Heart right ventricle (tissue), 16 donors: ENCODE measurements around the gene RGS9BP. TPM values are rescaled to one million over a fixed set of nuclear protein-coding genes. Genes with fewer than 3 reads are reported as not detected.

Experiments
- ATAC-seq, 8 donors: fragments of 200-7000 bp; cut with Tn5 transposase; one replicate each; pipeline ENCODE4 v1.9.1; 2020; ENCODE audit warnings: mild to moderate bottlenecking in 8 of 8, moderate library complexity in 8 of 8, moderate number of reproducible peaks in 1 of 8
- DNase-seq, 2 donors: peaks; one replicate each; pipeline ENCODE4 v3.0.0-alpha.2; 2020
- H3K27ac ChIP-seq, 10 donors: fragments of 200-600 bp; sonication (generic) in 2 of 10; one replicate each; pipeline versions ENCODE4 v1.5.0 to v1.8.0; 2020 to 2022; ENCODE audit warnings: mild to moderate bottlenecking in 3 of 10
- H3K27me3 ChIP-seq, 7 donors: fragments of 200-600 bp; one replicate each; pipeline ENCODE4 v1.8.0; 2021 to 2022; ENCODE audit warnings: mild to moderate bottlenecking in 2 of 7
- H3K36me3 ChIP-seq, 9 donors: fragments of 200-600 bp; sonication (generic) in 1 of 9; one replicate each; pipeline versions ENCODE4 v1.5.0 to v1.8.0; 2020 to 2022; ENCODE audit warnings: mild to moderate bottlenecking in 2 of 9
- H3K4me1 ChIP-seq, 9 donors: fragments of 200-600 bp; sonication (generic) in 1 of 9; one replicate each; pipeline versions ENCODE4 v1.5.0 to v1.8.0; 2020 to 2022; ENCODE audit warnings: mild to moderate bottlenecking in 4 of 9
- H3K4me3 ChIP-seq, 10 donors: fragments of 200-600 bp; sonication (generic) in 2 of 10; one replicate each; pipeline versions ENCODE4 v1.5.0 to v1.8.0; 2020 to 2022; ENCODE audit warnings: mild to moderate bottlenecking in 7 of 10, moderate library complexity in 2 of 10
- H3K9me3 ChIP-seq, 11 donors: fragments of 200-600 bp in 10 of 11; sonication (generic) in 2 of 11; one replicate each; pipeline versions ENCODE4 v1.5.0 to v1.8.0; 2013 to 2022; ENCODE audit warnings: mild to moderate bottlenecking in 2 of 11, control low read depth in 1 of 11, moderate library complexity in 1 of 11
- WGBS, 2 donors: extraction: QIAGEN DNeasy Blood & Tissue Kit; methylation state at CpG; one replicate each; pipeline ENCODE4 v1.1.7; 2013; ENCODE audit warnings: inconsistent platforms in 1 of 2; 5-methylcytosine and 5-hydroxymethylcytosine counted together
- intact Hi-C, 10 donors: fragments of 100-400 bp; cut with DNase I; formaldehyde crosslinking; loops; one replicate each; pipeline versions ENCODE4 v1.11.1 to v1.14.2; 2022
- long read RNA-seq, 3 donors: library from polyadenylated mRNA; unstranded; transcript quantifications; one replicate each; pipeline ENCODE4 v2.0.0, GENCODE V29; 2020 to 2021
- polyA plus RNA-seq, 2 donors: library from polyadenylated mRNA; stranded (reverse); fragments of 200-250 nt; gene quantifications; one replicate each; pipeline ENCODE4 v1.2.3, GENCODE V29; 2013
- total RNA-seq, 10 donors: library from RNA; stranded (reverse); fragmentation: NEBNext Ultra II Directional in 3 of 10; extraction: Animal tissue kit (Norgen Biotek cat#: 25700) in 3 of 10; gene quantifications; one replicate each; pipeline versions ENCODE4 v1.2.1 to v1.2.4, GENCODE V29; 2021 to 2023
- TF ChIP-seq, protein P1 (sequence below), 9 donors: fragments of 200-600 bp; sonication (generic) in 2 of 9; IDR thresholded peaks; one replicate each; pipeline versions ENCODE4 v1.5.0 to v1.8.0; 2021 to 2022; ENCODE audit warnings: antibody characterized with exemption in 9 of 9, mild to moderate bottlenecking in 5 of 9, moderate library complexity in 1 of 9
- donor health status: Arrhythmogenic right ventricular cardiomyopathy.
- donor health status: ischemic (EF 13 %, LVEDD 7.1; RV severe dilation, severe dysfunction).
- donor health status: healthy with polysubstance abuse.
- donor health status: DM: no; HTN: yes; CAD: no.
- donor health status: DM: no; HTN: no; CAD: no.
- donor health status: ischemic (EF 25% LVEDD 6.9; RV normal size, moderate dysfunction).
- donor health status: ischemic (EF 25% LVEDD 5.7; RV mildly dilated, moderate dysfunction).
- donor health status: healthy.
- donor health status: DM: yes; HTN: yes; CAD: no.
- donor health status: Ischemic cardiomyopathy.
- donor health status: ischemic (EF 35%, LVEDD 5.7; RV mildly dilated, moderate dysfunction).
- donor health status: nonischemic (EF 11% LVEDD 7.7; RV severe dilation, severe dysfunction).
- donor health status: DM: yes; HTN: yes; CAD: no.
- donor health status: PGD.
- donor health status: ischemic (EF 29% LVEDD 5.4; RV normal size, mild dysfunction).
- donor health status: nonischemic (EF 23%, LVEDD 6.1; RV moderate dilation, normal function).

RGS9BP gene, protein sequence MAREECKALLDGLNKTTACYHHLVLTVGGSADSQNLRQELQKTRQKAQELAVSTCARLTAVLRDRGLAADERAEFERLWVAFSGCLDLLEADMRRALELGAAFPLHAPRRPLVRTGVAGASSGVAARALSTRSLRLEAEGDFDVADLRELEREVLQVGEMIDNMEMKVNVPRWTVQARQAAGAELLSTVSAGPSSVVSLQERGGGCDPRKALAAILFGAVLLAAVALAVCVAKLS
- total RNA-seq (10 to 100 TPM in 1 of 10 donors, 1 to 10 TPM in 9; 1.7 to 13.5 (median 4.8) TPM), polyA plus RNA-seq (1 to 10 TPM in 1 of 2 donors, under 1 TPM in 1; 0.43 to 2.6 TPM)
- long read RNA-seq, donor 1, transcript RGS9BP-201 (1 exons, 2,894 nt), result major isoform, 12 of 12 reads
- long read RNA-seq, donor 1, partial matches to known transcripts, result 0 of 12 reads
- long read RNA-seq, donor 1, other reads (novel, unspliced or antisense), result 0 of 12 reads
- long read RNA-seq, donor 2, transcript RGS9BP-201 (1 exons, 2,894 nt), result major isoform, 25 of 25 reads
- long read RNA-seq, donor 2, partial matches to known transcripts, result 0 of 25 reads
- long read RNA-seq, donor 2, other reads (novel, unspliced or antisense), result 0 of 25 reads
- long read RNA-seq, donor 3, transcript RGS9BP-201 (1 exons, 2,894 nt), result major isoform, 46 of 48 reads
- long read RNA-seq, donor 3, partial matches to known transcripts, result 0 of 48 reads
- long read RNA-seq, donor 3, other reads (novel, unspliced or antisense), result 2 of 48 reads

DNA sequence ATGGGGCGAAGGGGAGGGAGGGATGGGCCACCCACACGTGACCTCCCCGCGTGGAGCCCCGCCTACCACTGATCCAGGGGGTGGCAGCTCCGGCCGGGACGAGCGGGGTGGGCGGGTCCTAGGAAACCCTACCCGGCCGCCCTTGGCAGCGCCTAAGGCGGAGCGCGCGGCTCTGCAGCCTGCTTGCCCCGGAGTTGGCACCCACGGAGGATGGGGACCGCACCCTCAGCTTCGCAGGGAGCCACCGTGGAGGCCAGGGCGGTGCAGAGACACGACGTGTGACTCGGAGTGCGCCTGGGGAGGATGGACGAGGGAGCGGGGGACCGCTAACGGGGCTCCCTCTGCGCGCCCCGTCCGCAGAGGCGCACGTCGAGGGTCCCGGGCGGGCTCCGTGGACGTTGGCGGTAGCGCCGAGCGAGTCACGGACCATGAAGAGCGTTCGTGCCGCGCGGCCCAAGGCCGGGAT is at the start of gene RGS9BP:
Gene RGS9BP, plus strand, starts transcription at position 129 of the 466 bp plus-strand sequence. CDS start 416 bp downstream, outside the sequence.
- WGBS, 2 donors, result 2% methylated on average over 48 to 53 of the region's 53 CpGs
- peak; percentile 85 to 90 for DNase-seq
- peaks cover 4 to 46% (median 29%) of the 10 kb centered on the region in 9 donors for H3K4me1 ChIP-seq
- peaks cover 0 to 33% (median 8%) of the 10 kb centered on the region in 7 donors for H3K27me3 ChIP-seq
- TF ChIP-seq, protein P1, sequence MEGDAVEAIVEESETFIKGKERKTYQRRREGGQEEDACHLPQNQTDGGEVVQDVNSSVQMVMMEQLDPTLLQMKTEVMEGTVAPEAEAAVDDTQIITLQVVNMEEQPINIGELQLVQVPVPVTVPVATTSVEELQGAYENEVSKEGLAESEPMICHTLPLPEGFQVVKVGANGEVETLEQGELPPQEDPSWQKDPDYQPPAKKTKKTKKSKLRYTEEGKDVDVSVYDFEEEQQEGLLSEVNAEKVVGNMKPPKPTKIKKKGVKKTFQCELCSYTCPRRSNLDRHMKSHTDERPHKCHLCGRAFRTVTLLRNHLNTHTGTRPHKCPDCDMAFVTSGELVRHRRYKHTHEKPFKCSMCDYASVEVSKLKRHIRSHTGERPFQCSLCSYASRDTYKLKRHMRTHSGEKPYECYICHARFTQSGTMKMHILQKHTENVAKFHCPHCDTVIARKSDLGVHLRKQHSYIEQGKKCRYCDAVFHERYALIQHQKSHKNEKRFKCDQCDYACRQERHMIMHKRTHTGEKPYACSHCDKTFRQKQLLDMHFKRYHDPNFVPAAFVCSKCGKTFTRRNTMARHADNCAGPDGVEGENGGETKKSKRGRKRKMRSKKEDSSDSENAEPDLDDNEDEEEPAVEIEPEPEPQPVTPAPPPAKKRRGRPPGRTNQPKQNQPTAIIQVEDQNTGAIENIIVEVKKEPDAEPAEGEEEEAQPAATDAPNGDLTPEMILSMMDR (IDR thresholded peaks at IDR 0.05), result no peak
- H3K27ac ChIP-seq, result peak within 1 kb of the TSS in 9 of 10 donors; percentile 81 to 90 (median 85)
- H3K9me3 ChIP-seq, result no peaks in the 10 kb centered on the region
- intact Hi-C loops, result loop anchor here in 2 of 10 donors (2.0 kb wide), 1 partner anchor 15 kb away; the partner anchor contains the start of gene NUDT19 (in 2 of the 2)
- H3K4me3 ChIP-seq, result peak within 1 kb of the TSS; percentile 48 to 97 (median 86)
- peak; percentile 79 to 92 (median 88) for ATAC-seq
- H3K36me3 ChIP-seq, result peaks cover 0 to 4% (median 0%) of the 10 kb centered on the region in 9 donors

DNA sequence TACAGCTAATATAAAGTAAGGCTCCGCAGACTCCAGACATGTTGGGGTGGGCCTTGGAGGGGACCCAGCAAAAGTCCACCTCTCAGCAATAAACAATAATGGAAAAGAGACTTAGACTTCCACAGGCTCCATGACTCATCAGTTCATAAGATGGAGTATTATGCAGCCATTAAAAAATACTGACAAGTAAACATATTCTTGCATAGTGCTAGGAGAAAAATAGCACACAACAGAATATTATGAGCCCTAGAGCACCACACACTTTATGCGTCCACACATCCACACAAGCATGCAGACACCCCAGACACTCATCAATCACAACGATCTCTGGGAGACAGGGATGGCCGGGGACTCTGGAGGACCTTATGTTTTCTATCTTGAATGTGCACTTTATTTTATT is 48.7 kb upstream of the RGS9BP start:
- DNase-seq (no peak), ATAC-seq (no peak)
- no peaks in the 10 kb centered on the region for H3K9me3 ChIP-seq
- TF ChIP-seq, protein P1 (IDR thresholded peaks at IDR 0.05), result no peak
- intact Hi-C loops, result no loop called here
- H3K36me3 ChIP-seq, result peaks cover 0 to 100% (median 35%) of the 10 kb centered on the region in 9 donors
- WGBS, 2 donors, result 95 to 99% methylated on average over 4 of the region's 4 CpGs
- no peak overlapping the region for H3K4me3 ChIP-seq
- peaks cover 0 to 16% (median 0%) of the 10 kb centered on the region in 9 donors for H3K4me1 ChIP-seq
- H3K27me3 ChIP-seq, result no peaks in the 10 kb centered on the region
- H3K27ac ChIP-seq, result no peak overlapping the region

DNA sequence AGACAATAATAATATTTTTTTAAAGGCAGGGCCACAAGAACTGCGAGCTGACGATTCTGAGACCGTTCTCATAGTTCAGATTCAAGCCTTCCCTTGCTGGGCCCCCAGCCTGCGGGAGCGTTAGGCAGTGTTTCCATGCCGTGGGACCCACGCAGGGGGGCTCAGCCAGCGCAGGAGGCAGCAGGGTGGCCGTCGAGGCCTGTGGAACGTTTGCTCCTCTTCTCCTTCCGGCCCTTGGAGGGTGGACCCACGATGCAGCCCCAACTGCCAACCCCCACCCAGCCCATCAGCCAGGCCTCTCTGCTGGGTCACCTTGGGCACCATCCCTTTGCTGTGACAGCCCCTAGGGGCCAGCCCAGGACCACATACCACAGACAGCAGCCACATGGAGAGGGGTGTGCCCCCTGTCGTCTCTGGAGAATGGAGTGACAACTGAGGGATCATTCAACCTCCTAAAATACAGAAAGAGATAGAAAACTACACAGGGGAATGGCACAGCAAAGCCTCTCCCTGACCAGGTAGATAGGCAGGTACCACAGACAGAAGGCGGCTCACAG is 47.9 kb upstream of the RGS9BP start:
- H3K27me3 ChIP-seq, result no peaks in the 10 kb centered on the region
- ATAC-seq (peak in 7 of 8 donors; percentile 26 to 78 (median 70)), DNase-seq (no peak)
- no peaks in the 10 kb centered on the region for H3K9me3 ChIP-seq
- peaks cover 0 to 16% (median 0%) of the 10 kb centered on the region in 9 donors for H3K4me1 ChIP-seq
- WGBS, 2 donors, result 64 to 70% methylated on average over 15 of the region's 15 CpGs
- peaks cover 0 to 99% (median 31%) of the 10 kb centered on the region in 9 donors for H3K36me3 ChIP-seq
- no peak overlapping the region for H3K4me3 ChIP-seq
- peak overlapping the region; percentile 9 to 70 (median 46) for H3K27ac ChIP-seq
- TF ChIP-seq, protein P1 (IDR thresholded peaks at IDR 0.05), result peak in 2 of 9 donors; percentile 10 to 19
- intact Hi-C loops, result no loop called here

DNA sequence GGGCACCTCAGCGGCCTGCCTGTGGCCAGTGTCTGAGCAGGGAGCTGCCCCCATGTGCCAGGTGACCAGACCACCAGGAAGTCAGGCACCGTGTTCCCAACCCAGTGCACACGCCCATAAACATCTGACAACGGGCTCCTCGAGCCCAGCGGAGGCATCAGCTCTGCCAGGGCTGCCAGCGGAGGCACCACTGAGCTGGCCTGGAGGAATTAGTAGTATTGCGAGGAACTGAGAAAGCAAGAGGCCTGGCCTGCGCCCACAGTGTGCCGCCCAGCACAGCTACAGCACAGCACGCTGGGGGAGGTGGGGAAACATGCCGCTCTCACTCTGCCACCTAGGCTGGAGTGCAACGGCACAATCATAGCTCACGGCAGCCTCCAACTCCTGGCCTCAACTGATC is 45.3 kb upstream of the RGS9BP start:
- 85 to 89% methylated on average over 14 of the region's 14 CpGs for WGBS, 2 donors
- TF ChIP-seq, protein P1 (IDR thresholded peaks at IDR 0.05), result no peak
- intact Hi-C loops, result no loop called here
- Histone ChIP-seq H3K27ac (no peak overlapping the region), H3K27me3 (no peaks in the 10 kb centered on the region), H3K9me3 (no peaks in the 10 kb centered on the region), H3K36me3 (peaks cover 0 to 94% (median 25%) of the 10 kb centered on the region in 9 donors), H3K4me1 (peaks cover 0 to 16% (median 0%) of the 10 kb centered on the region in 9 donors), H3K4me3 (no peak overlapping the region)
- ATAC-seq (no peak), DNase-seq (no peak)
